PC-3 (cell line): ENCODE data around the gene LYRM9. TPM values are rescaled to one million over a fixed set of nuclear protein-coding genes. Genes with fewer than 3 reads are reported as not detected.

Source experiments
- ATAC-seq: fragments of 200-7000 bp; cut with Tn5 transposase; 2 replicates; pipeline ENCODE4 v1.9.1; 2020; ENCODE audit warnings: mild to moderate bottlenecking, moderate library complexity
- BruUV-seq: library from RNA; stranded (reverse); fragments of 400-500 nt; replicated peaks from 2 replicates; lab custom pipeline; 2021; lab: Mats Ljungman, UMichigan
- CTCF ChIA-PET: fragments of 300-600 bp; sonication (Branson Sonifier 250); formaldehyde crosslinking; loops from one replicate; lab custom pipeline; 2022; ENCODE audit warnings: antibody characterized with exemption; lab: Charles Lee
- POLR2A ChIA-PET: fragments of 300-600 bp; sonication (Branson Sonifier 250); formaldehyde crosslinking; loops from one replicate; lab custom pipeline; 2022; ENCODE audit warnings: antibody characterized with exemption; ENCODE audit not compliant: unreplicated experiment; lab: Charles Lee
- DNase-seq: peaks from one replicate; pipeline ENCODE4 v3.0.0-alpha.2; 2015
- H2AFZ ChIP-seq: fragments of 300-600 bp; sonication (generic); 2 replicates; pipeline ENCODE4 v1.6.0; 2016; ENCODE audit warnings: antibody characterized with exemption, low read length
- H3F3A ChIP-seq: fragments of 300-600 bp; sonication (generic); one replicate; pipeline ENCODE4 v1.6.0; 2017; ENCODE audit warnings: antibody characterized with exemption, low read length, control low read depth, mild to moderate bottlenecking; ENCODE audit not compliant: unreplicated experiment
- H3K27ac ChIP-seq: fragments of 300-600 bp; sonication (generic); 2 replicates; pipeline ENCODE4 v1.5.1; 2016; ENCODE audit warnings: mild to moderate bottlenecking, low read length
- H3K27me3 ChIP-seq: fragments of 300-600 bp; sonication (generic); 2 replicates; pipeline ENCODE4 v1.6.1; 2016; ENCODE audit warnings: low read length, mixed read lengths
- H3K36me3 ChIP-seq: fragments of 300-600 bp; sonication (generic); 2 replicates; pipeline ENCODE4 v1.6.1; 2016; ENCODE audit warnings: low read depth, mixed run types, low read length, mixed read lengths
- H3K4me1 ChIP-seq: fragments of 300-600 bp; sonication (generic); 2 replicates; pipeline ENCODE4 v1.5.1; 2016; ENCODE audit warnings: low read length; ENCODE audit not compliant: insufficient read depth
- H3K4me2 ChIP-seq: fragments of 300-600 bp; sonication (generic); 2 replicates; pipeline ENCODE4 v1.6.0; 2016; ENCODE audit warnings: low read length
- H3K4me3 ChIP-seq: fragments of 300-600 bp; sonication (generic); 2 replicates; pipeline ENCODE4 v1.5.1; 2016; ENCODE audit warnings: mild to moderate bottlenecking, low read length, mixed read lengths
- H3K79me2 ChIP-seq: fragments of 300-600 bp; sonication (generic); 2 replicates; pipeline ENCODE4 v1.6.1; 2017; ENCODE audit warnings: low read length, mixed read lengths
- H3K9ac ChIP-seq: fragments of 300-600 bp; sonication (generic); 2 replicates; pipeline ENCODE4 v1.6.0; 2016; ENCODE audit warnings: mild to moderate bottlenecking, low read length
- H3K9me2 ChIP-seq: fragments of 300-600 bp; sonication (generic); replicated peaks from 2 replicates; pipeline ENCODE4 v1.6.1; 2016; ENCODE audit warnings: mixed run types, low read length, mixed read lengths
- H3K9me3 ChIP-seq: fragments of 300-600 bp; sonication (generic); 2 replicates; pipeline ENCODE4 v1.6.1; 2016; ENCODE audit warnings: low read length, mixed read lengths
- H4K20me1 ChIP-seq: fragments of 300-600 bp; sonication (generic); 2 replicates; pipeline ENCODE4 v1.6.1; 2016; ENCODE audit warnings: low read length, mixed read lengths
- EZH2 ChIP-seq: fragments of 300-600 bp; sonication (generic); IDR thresholded peaks from one replicate; pipeline ENCODE4 v1.6.1; 2017; ENCODE audit warnings: antibody characterized with exemption, mild to moderate bottlenecking, low read length; ENCODE audit not compliant: unreplicated experiment
- EZH2phosphoT487 ChIP-seq: fragments of 300-600 bp; sonication (generic); IDR thresholded peaks from 2 replicates; pipeline ENCODE4 v1.6.1; 2018; ENCODE audit warnings: mild to moderate bottlenecking, antibody characterized with exemption, low read length, borderline replicate concordance
- intact Hi-C: fragments of 100-400 bp; cut with micrococcal nuclease; formaldehyde crosslinking; loops from 2 replicates; pipeline ENCODE4 v1.9.0; 2023
- total RNA-seq: library from RNA; depleted of rRNA; stranded (reverse); fragments of >200 nt; gene quantifications from 2 replicates; pipeline ENCODE4 v1.2.3, GENCODE V29; 2014
- TF ChIP-seq, protein P1 (sequence below): fragments of 300-600 bp; sonication (generic); conservative IDR thresholded peaks from 2 replicates; pipeline ENCODE4 v1.5.1; 2017; ENCODE audit warnings: antibody characterized with exemption, low read depth, mild to moderate bottlenecking, low read length

Gene LYRM9
- total RNA-seq, 1 experiment from 2014 or later: 0.58 TPM

DNA sequence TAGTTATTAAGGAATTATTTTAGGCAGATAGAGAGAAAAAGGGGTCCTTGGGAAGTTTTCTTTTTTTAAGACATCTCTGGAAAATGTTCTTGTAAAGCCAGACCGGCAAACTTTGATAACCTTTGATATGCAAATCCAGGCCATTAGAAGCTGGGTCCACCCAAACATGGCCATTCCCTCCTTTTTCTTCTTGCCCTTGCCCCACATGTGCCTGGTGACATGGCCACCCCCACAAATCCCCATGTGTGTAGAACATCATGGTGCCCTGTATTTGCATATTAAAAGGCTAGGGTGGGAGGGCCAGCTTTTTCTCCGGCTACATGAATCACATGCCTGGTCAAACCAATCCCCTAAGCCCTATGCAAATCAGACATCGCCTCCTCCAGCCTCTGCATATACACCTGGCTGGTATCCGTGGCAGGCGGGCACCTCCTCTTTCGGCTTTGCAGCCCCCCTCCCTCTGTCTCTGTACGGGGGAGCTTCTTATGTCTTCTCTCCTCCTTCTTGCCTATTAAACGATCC is 43.9 kb upstream of the LYRM9 start:
- H3K27me3 ChIP-seq: peaks cover 8% of the 10 kb centered on the region
- no peaks in the 10 kb centered on the region for H3F3A ChIP-seq
- no TSS peak for BruUV-seq
- H4K20me1 ChIP-seq: no peaks in the 10 kb centered on the region
- H3K4me1 ChIP-seq: no peaks in the 10 kb centered on the region
- no peak overlapping the region for H2AFZ ChIP-seq
- no peak for ATAC-seq
- no peaks in the 10 kb centered on the region for H3K36me3 ChIP-seq
- TF ChIP-seq, protein P1, sequence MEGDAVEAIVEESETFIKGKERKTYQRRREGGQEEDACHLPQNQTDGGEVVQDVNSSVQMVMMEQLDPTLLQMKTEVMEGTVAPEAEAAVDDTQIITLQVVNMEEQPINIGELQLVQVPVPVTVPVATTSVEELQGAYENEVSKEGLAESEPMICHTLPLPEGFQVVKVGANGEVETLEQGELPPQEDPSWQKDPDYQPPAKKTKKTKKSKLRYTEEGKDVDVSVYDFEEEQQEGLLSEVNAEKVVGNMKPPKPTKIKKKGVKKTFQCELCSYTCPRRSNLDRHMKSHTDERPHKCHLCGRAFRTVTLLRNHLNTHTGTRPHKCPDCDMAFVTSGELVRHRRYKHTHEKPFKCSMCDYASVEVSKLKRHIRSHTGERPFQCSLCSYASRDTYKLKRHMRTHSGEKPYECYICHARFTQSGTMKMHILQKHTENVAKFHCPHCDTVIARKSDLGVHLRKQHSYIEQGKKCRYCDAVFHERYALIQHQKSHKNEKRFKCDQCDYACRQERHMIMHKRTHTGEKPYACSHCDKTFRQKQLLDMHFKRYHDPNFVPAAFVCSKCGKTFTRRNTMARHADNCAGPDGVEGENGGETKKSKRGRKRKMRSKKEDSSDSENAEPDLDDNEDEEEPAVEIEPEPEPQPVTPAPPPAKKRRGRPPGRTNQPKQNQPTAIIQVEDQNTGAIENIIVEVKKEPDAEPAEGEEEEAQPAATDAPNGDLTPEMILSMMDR: no peak
- TF ChIP-seq EZH2phosphoT487: no peak
- no peak for TF ChIP-seq EZH2
- H3K4me3 ChIP-seq: no peak overlapping the region
- H3K79me2 ChIP-seq: no peaks in the 10 kb centered on the region
- no peaks in the 10 kb centered on the region for H3K9me3 ChIP-seq
- POLR2A ChIA-PET: no interaction called here
- no peaks in the 10 kb centered on the region for H3K9me2 ChIP-seq
- intact Hi-C loops: no loop called here
- DNase-seq: no peak
- no peak overlapping the region for H3K27ac ChIP-seq
- no peak overlapping the region for H3K4me2 ChIP-seq
- CTCF ChIA-PET: no interaction called here
- no peak overlapping the region for H3K9ac ChIP-seq

DNA sequence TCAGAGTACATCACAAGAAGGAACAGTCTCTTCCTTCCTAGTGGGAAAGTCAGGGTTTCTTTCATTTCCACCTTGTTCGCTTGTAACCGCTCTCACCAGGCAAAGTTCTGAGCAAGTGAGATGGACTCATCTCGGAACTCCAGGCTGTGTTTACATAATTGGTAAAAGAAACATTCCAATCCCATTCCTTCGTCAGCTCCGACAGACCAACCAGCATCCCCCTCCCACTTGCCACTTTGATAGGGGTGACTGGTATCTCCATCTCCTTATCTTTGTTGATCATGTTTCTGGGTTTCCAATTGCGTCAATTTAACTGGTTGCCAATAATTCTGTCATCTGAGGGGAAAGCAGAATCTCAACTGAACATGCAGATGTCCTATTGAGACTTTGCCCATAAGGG is 36.8 kb upstream of the LYRM9 start:
- no peaks in the 10 kb centered on the region for H3K9me3 ChIP-seq
- no peaks in the 10 kb centered on the region for H3K27me3 ChIP-seq
- no peaks in the 10 kb centered on the region for H4K20me1 ChIP-seq
- no peak for TF ChIP-seq EZH2
- TF ChIP-seq, protein P1: no peak
- TF ChIP-seq EZH2phosphoT487: no peak
- H3K9me2 ChIP-seq: no peaks in the 10 kb centered on the region
- H3K79me2 ChIP-seq: no peaks in the 10 kb centered on the region
- H3K36me3 ChIP-seq: no peaks in the 10 kb centered on the region
- no peak overlapping the region for H3K4me3 ChIP-seq
- no peak overlapping the region for H2AFZ ChIP-seq
- POLR2A ChIA-PET: no interaction called here
- BruUV-seq: no TSS peak
- no peak for ATAC-seq
- intact Hi-C loops: no loop called here
- CTCF ChIA-PET: no interaction called here
- H3F3A ChIP-seq: no peaks in the 10 kb centered on the region
- H3K4me1 ChIP-seq: no peaks in the 10 kb centered on the region
- no peak overlapping the region for H3K9ac ChIP-seq
- H3K27ac ChIP-seq: no peak overlapping the region
- no peak for DNase-seq
- no peak overlapping the region for H3K4me2 ChIP-seq

DNA sequence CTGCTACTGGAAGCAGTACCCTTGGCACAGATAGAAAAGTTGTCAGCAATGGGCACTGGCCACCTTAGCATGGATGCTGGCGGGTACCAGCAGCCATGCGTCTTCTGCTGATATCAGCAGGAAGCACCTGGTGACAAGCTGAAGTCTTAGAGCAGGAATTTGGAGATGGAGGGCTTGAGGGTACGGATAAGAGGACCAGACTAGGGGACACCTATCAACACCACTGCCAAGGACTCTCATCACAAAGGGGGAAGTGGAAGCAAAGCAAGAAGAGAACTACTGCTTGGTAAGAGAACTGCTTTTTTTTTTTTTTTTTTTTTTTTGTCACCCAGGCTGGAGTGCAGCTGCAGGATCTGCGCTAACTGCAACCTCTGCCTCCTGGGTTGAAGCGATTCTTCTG is 35.4 kb upstream of the LYRM9 start:
- no peaks in the 10 kb centered on the region for H3K27me3 ChIP-seq
- H3K4me3 ChIP-seq: no peak overlapping the region
- H3K9ac ChIP-seq: no peak overlapping the region
- ChIA-PET CTCF (interaction anchor here (0.6 kb wide), 1 partner anchor 370 kb away, joined by 3 read pairs; no protein-coding TSS in a partner anchor), POLR2A (no interaction called here)
- H3K4me2 ChIP-seq: no peak overlapping the region
- H4K20me1 ChIP-seq: no peaks in the 10 kb centered on the region
- H3F3A ChIP-seq: no peaks in the 10 kb centered on the region
- no peaks in the 10 kb centered on the region for H3K4me1 ChIP-seq
- intact Hi-C loops: no loop called here
- H3K36me3 ChIP-seq: no peaks in the 10 kb centered on the region
- BruUV-seq: no TSS peak
- no peak for TF ChIP-seq EZH2phosphoT487
- no peak for TF ChIP-seq EZH2
- TF ChIP-seq, protein P1: no peak
- no peaks in the 10 kb centered on the region for H3K9me3 ChIP-seq
- ATAC-seq (no peak), DNase-seq (no peak)
- no peaks in the 10 kb centered on the region for H3K79me2 ChIP-seq
- H3K9me2 ChIP-seq: no peaks in the 10 kb centered on the region
- no peak overlapping the region for H2AFZ ChIP-seq
- no peak overlapping the region for H3K27ac ChIP-seq
